CD4-positive, alpha-beta T cell treated with Interleukin-1 beta for 1 hour (primary cell): Measurements from ENCODE around the gene HEPN1.
A peak's percentile ranks its signal among the peaks of the same experiment; 100 is the strongest.

ENCODE experiments used
- DNase-seq, 2 donors: peaks; one replicate each; pipeline ENCODE4 v3.0.0-alpha.2; 2020 to 2022

The HEPN1 gene

GRCh38 chr11:124918950-124919349 lies at the start of gene HEPN1:
Gene HEPN1 (plus strand): TSS chr11:124919250.
- DNase-seq, result no peak

DNA sequence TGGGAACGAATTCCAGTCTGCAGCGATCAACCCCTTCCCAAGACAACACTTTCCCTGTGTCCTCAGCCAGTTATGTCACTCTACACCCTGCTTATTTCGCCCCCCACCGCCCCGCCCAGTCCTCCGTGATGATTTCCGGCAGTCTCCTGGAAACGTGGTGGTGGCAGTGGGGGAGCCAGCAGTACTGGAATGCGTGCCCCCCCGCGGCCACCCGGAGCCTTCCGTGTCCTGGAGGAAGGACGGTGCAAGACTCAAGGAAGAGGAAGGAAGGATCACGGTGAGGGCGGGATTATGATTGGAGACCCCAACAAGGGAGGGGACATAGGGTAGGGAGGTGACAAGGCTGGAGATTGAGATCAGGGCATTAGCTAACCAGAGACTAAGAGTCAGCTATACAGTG lies 49.7 kb upstream of the HEPN1 start:
- no peak for DNase-seq

- no peak for DNase-seq
Measured at GRCh38 chr11:124869856-124870387, 49.1 kb upstream of the HEPN1 start.

GRCh38 chr11:124870430-124870829 lies 48.6 kb upstream of the HEPN1 start:
- no peak for DNase-seq

DNA sequence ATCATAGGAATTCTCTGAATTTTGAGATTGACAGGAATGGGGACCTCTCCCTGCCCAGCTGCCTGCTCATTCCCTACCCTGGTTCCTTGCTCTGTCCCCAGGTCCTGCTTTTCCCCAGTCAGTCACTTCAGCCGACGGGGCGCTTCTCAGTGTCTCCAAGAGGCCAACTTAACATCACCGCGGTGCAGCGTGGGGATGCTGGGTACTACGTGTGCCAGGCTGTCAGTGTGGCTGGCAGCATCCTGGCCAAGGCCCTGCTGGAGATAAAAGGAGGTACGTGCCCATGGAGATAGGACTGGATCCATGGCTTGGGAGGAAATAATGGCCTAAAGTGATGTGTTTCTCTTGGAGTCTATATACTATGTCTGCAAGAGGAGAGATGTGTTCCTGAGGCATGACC lies 46.8 kb upstream of the HEPN1 start:
- DNase-seq, result no peak

DNA sequence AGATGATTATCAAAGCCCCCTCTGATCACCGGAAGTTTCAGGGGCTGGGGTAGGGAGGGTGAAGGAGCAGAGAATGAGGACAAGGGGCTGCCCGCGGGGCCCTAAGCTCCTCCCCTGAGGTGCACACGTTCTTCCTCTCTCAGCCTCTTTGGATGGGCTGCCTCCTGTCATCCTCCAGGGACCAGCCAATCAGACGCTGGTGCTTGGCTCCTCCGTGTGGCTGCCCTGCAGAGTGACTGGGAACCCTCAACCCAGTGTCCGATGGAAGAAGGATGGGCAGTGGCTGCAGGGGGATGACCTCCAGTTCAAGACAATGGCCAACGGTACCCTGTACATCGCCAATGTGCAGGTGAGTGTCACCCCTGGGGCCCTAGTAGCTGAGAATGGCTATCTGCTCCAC lies 46.3 kb upstream of the HEPN1 start:
- no peak for DNase-seq

DNA sequence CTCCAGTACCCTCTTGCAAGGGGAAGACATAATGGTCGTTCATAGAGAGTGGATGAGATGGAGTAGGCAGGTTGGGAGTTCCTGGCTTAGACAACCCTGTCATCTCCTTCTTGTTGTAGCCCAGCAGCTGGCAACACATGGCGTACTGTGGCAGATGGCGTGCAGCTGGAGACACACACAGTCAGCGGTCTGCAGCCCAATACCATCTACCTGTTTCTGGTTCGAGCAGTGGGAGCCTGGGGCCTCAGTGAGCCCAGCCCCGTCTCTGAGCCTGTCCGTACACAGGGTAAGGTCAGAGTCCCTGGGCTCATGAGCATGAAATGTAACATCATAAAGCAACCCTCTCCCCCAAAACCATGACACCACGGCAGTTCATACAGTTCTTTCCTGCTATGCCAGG lies 45.1 kb upstream of the HEPN1 start:
- DNase-seq, result no peak

DNA sequence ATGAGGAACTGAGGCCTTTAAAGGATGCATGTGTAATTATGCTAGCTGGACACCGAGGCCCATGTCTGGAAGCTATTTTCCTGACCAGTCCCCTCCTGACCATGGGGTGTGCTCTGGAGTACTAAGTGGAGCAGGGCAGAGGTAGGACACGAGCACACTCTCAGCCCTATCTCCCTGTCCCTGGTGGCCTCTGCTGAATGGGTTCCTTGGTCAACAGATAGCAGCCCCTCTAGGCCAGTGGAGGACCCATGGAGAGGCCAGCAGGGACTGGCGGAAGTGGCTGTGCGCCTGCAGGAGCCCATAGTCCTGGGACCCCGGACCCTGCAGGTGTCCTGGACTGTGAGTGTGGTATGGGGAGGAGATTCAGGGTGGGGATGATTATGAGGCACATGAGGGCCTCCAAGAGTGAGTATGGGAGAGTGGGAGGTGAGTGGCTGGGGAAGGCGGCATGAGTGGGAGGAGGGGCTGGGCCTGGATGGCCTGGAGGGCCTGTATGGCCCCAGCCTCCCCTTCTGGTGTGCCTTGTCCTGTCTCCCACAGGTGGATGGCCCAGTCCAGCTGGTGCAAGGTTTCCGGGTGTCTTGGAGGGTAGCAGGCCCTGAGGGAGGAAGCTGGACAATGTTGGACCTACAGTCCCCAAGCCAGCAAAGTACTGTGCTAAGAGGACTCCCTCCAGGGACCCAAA lies 44.3 kb upstream of the HEPN1 start:
- DNase-seq, result no peak

DNA sequence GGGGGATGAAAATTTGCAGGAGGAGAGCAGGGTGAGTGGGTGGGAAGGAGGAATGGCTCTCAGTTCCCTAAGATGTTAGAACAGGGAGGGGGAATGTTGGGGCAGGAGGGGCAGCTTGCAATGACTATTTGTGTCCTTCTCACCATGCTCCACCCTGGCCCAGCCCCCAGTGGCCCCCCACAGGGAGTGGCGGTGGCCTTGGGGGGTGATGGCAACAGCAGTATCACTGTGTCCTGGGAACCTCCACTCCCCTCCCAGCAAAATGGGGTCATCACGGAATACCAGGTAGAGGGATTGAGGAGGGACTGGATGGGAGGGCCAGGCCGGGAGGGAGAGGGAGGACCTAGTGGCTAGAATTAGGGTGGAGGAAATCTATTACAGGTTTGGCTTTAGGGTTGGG lies 43.6 kb upstream of the HEPN1 start:
- no peak for DNase-seq

- peak; percentile 78 to 79 for DNase-seq
Measured at GRCh38 chr11:124875943-124876817, 42.9 kb upstream of the HEPN1 start.

DNA sequence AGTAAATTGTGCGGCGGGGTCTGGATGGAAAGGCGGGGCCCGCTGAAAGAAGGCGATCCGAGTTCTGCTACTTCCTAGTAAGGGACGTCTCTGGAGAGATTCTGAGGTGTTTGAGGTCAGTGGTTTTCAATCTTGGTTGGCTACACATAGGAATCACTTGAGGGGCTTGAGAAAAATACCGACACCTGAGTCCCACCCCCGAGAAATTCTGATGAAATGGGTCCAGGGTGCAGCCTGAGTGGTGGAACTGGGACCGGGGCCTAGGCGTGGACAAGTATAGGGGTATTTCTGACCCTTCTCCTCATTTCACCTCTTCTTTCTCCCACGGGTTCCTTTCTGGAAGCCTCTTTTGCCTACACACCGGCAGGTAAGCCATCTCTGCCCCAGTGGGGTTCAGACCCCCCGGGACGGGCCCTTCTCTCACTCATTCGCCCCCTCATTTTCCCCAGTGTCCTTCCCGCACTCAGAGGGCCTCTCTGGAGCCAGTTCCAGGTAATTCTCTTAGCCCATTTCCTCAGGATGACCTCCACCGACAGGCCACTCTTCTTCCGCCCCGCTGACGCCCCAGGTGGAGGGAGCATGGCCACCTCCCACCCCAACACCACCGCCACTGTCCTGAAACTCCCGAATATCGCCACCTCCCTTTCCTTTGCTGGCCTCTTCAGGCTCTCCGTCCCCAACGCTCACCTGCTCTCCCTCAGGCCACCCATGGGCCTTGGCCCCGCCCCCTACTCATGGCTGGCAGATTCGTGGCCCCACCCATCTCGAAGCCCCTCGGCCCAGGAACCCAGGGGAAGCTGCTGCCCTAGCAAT lies 42.0 kb upstream of the HEPN1 start:
- DNase-seq, result no peak

DNA sequence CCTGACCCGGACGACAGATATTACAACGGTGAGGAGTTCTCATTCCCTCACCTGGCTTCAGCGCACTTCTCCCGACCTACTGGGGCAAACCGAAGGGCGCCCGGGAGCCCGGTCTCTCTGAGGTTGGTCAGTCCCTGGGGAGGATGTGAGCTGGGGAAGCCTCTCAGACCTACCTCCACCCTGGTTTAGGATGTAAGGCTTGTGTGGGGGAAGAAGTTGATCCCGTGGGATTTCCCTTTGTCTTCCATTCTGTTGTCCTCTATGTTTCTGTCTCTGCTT lies 41.5 kb upstream of the HEPN1 start:
- no peak for DNase-seq

DNA sequence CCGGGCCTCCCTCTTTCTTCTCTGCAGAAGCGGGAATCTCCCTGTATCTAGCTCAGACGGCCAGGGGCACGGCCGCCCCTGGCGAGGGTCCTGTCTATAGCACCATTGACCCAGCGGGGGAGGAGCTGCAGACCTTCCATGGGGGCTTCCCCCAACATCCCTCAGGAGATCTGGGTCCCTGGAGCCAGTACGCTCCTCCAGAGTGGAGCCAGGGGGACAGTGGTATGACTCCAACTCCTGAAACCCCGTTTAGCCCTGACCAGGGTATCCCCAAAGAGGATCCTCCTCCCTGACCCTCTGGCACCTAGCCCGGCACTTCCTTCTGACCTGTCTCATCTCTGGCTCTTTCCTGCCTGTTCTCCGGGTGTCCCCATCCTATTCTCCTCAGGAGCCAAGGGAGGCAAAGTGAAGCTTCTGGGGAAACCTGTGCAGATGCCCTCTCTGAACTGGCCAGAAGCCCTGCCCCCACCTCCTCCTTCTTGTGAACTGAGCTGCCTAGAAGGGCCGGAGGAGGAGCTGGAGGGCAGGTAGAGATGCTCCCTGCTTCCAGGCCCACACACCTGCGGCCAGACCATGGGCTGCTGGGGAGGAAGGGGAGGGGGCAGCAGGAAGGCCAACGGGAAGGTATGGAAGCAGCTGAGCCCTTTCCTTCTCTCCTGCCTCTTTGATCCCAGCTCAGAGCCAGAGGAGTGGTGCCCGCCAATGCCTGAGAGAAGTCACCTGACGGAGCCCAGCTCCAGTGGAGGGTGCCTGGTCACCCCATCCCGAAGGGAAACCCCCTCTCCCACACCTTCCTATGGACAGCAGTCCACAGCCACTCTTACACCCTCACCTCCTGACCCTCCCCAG lies 40.9 kb upstream of the HEPN1 start:
- DNase-seq, result no peak

- DNase-seq, result no peak
Measured at GRCh38 chr11:124878759-124879492, 40.1 kb upstream of the HEPN1 start.

- no peak for DNase-seq
Measured at GRCh38 chr11:124879493-124880289, 39.4 kb upstream of the HEPN1 start.

DNA sequence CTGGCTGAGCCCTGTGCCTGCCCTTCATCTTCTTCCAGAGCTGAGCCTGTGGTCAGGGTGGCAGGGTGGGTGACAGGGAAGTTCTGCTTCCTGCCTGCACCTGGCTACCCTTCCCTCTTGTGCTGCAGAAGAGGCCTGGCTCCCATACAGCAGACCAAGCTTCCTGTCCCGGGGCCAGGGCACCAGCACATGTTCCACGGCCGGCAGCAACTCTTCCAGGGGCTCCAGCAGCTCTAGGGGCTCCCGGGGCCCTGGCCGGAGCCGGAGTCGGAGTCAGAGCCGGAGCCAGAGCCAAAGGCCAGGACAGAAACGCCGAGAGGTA lies 38.8 kb upstream of the HEPN1 start:
- no peak for DNase-seq

- DNase-seq, result no peak
Measured at GRCh38 chr11:124880958-124881357, 38.1 kb upstream of the HEPN1 start.

DNA sequence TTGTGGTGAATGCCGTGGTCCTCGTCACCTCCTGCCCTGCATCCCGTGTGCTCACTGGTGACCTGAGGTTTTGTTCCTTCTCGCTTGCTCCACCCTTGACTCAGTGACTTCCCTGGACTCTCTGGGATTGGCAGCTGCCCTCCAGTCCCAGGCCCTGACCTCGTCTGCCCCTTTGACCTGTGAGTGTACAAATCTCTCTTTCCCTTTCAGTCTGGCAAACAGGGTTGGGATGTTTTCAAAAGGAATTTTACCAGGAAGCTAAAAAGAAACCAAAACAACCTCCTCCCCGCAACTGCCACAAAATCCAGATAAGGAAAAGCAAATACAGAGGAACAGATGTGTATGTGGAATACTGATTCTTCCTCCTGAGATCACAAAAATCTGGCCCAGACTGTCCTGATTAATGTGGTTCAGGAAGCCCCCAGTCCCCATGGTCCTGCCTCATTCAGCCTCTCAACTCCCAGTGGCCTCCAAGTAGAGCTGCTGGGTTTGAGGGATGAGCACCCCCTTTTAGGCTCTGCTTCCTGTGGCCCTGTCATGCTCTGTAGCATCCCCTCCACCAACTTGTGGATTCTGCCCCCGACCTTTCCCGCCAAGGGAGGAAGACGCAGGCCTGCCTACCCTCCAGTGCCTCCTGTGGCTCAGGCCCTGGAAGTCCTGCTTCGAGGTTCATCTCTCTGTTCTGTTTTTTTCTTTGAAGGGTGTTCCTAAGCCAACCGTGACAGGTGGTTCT lies 36.5 kb upstream of the HEPN1 start:
- no peak for DNase-seq

- no peak for DNase-seq
Measured at GRCh38 chr11:124884340-124884739, 34.7 kb upstream of the HEPN1 start.

- no peak for DNase-seq
Measured at GRCh38 chr11:124884869-124885479, 34.1 kb upstream of the HEPN1 start.
